ENCODE results near the gene STRN.

- TF ChIP-seq POLR2A (IDR thresholded peaks at IDR 0.05) (no peak), CTCF (IDR thresholded peaks at IDR 0.05) (no peak)
Observed at GRCh38 chr2:36954977-36955607, 11.2 kb downstream of the STRN start.
